GM12872 (cell line): Measurements from ENCODE around the gene MAGI2.

Experiments used
- CTCF ChIP-seq: IDR thresholded peaks from 3 replicates; pipeline ENCODE4 v1.5.1; 2011; ENCODE audit warnings: low read depth, mild to moderate bottlenecking, low read length, moderate library complexity; ENCODE audit not compliant: insufficient read depth

The MAGI2 gene

DNA sequence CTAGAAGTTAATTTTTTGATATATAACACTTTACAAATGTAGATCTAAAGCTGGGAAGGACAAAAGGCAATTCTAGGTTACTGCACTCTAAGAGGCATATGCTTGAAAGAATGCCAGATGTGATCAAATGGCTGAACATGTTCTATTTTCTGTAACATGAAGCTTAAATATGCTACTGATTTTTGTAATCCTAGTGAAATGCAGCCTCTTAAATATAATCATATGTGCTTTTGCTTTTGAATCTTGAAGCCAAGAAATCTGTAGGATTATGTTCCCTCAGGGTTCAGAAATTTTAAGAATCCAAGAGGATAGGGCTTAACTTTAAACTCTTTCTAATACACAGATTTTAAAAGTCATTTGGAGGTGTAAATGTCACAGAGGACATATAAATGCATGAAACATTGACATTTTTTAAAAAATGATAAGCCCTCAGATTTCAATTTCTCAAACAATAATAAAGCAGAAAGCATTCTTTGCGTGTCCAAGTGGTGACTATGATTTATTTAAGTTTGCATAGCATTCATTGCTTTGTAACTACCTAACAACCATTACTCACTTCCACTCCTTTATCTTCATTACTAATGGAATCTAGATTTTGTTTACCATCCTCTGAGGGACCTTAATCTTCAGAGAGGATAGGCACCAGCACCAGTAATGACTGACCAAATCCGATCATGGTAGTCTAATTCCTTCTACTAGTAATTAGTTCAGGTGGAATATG, 170.4 kb downstream of the MAGI2 start:
- no peak for TF ChIP-seq CTCF

DNA sequence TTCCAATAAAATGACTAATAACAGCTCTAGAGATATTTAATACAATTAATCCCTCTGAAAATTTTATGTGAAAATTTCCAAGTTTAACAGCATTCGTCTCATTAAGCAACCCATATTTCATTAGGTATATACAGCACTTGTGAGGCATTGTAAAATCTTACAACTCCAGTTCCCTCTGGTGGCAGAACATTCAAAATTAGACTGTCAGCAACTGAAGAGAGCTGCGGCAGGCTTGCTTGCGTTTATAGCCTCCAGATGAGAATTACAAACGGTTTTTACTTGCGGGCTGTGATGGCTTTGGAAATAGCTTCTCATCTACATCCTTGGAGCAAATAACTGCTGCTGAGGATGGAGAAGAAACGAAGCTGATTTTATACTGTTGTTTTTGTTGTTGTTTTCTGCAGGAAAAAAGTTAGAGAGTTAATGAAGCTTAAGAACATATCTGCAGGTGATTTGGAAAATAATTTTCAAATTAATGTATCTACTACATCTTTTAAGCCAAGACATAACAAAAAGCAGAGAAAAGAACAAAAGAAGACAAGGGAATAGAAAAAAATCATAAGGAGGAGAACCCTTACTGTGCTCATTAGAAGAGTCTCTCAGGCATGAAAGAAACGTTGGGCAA, 171.3 kb downstream of the MAGI2 start:
- TF ChIP-seq CTCF: no peak

GRCh38 chr7:79281426-79281825, 172.0 kb downstream of the MAGI2 start:
- TF ChIP-seq CTCF: no peak

GRCh38 chr7:79272938-79273337, 180.5 kb downstream of the MAGI2 start:
- TF ChIP-seq CTCF: no peak

- peak; percentile 43; the same call in 2 of the 3 replicates for TF ChIP-seq CTCF
Observed at GRCh38 chr7:79272066-79272669, 181.3 kb downstream of the MAGI2 start.

DNA sequence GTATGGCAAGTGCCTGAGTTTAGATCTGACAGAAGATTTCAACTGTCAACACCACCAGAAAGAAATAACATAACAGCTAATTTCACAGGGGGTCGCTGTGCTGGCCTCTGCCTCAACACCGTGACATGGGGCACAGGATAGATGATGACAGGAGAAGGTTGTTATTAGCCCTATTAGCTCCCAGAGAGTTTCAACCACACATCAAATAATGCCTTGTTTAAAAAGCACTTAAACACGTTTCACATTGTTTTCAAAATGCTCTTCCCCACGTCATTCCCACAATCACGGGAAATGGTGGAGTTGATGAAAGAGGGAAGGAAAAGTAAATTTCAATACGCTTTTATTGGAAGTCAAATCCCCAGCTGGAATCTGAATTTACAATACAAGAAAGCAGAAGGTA, 184.7 kb downstream of the MAGI2 start:
- TF ChIP-seq CTCF: no peak

GRCh38 chr7:79258826-79259225, 194.6 kb downstream of the MAGI2 start:
- no peak for TF ChIP-seq CTCF
